Right forelimb (tissue), 1 donor: Measurements from ENCODE around the gene XPO5.
"Not testable (repeated sequence)": the region's sequence is repeated elsewhere in the genome, so short reads cannot be mapped to it uniquely, and the experiment has no call there.

Experiments used
- DNase-seq: peaks from one replicate; pipeline ENCODE4 v3.0.0-alpha.2; 2018

XPO5 gene

GRCh38 chr6:43516697-43517504 is 58.9 kb downstream of the XPO5 start, which contains the start of the genes POLR1C and YIPF3:
POLR1C (plus strand) TSS chr6:43517089; CDS start chr6:43517110, 21 bp downstream.
YIPF3 (minus strand) TSS chr6:43516926; CDS start chr6:43516807, 119 bp downstream.
- DNase-seq, result peak; percentile 97

- DNase-seq, result no peak
Observed at GRCh38 chr6:43516367-43516696, 59.5 kb downstream of the XPO5 start.

GRCh38 chr6:43515808-43516207 is 60.0 kb downstream of the XPO5 start:
- DNase-seq, result no peak

- no peak for DNase-seq
Observed at GRCh38 chr6:43511824-43512415, 63.9 kb downstream of the XPO5 start.

GRCh38 chr6:43510827-43511163 is 65.0 kb downstream of the XPO5 start:
- DNase-seq, result no peak

- peak; percentile 90 for DNase-seq
Observed at GRCh38 chr6:43509984-43510826, 65.6 kb downstream of the XPO5 start, which contains the start of gene LRRC73. LRRC73 (minus strand) TSS chr6:43510346; CDS start chr6:43509785, 561 bp downstream.

- DNase-seq, result no peak
Observed at GRCh38 chr6:43509142-43509983, 66.5 kb downstream of the XPO5 start.

- no peak for DNase-seq
Observed at GRCh38 chr6:43508481-43509141, 67.2 kb downstream of the XPO5 start.

GRCh38 chr6:43506667-43507471 is 69.0 kb downstream of the XPO5 start:
- peak; percentile 85 for DNase-seq

- no peak for DNase-seq
Observed at GRCh38 chr6:43506171-43506570, 69.7 kb downstream of the XPO5 start.

GRCh38 chr6:43505718-43506117 is 70.1 kb downstream of the XPO5 start:
- DNase-seq, result no peak

GRCh38 chr6:43504756-43505593 is 70.9 kb downstream of the XPO5 start:
- DNase-seq, result no peak

- DNase-seq, result no peak
Observed at GRCh38 chr6:43503443-43503842, 72.4 kb downstream of the XPO5 start.

GRCh38 chr6:43502666-43503065 is 73.2 kb downstream of the XPO5 start:
- no peak for DNase-seq

GRCh38 chr6:43500921-43501320 is 74.9 kb downstream of the XPO5 start:
- DNase-seq, result no peak

GRCh38 chr6:43499028-43499815 is 76.6 kb downstream of the XPO5 start:
- DNase-seq, result no peak

GRCh38 chr6:43498291-43498690 is 77.5 kb downstream of the XPO5 start:
- DNase-seq, result not testable (repeated sequence)

GRCh38 chr6:43497689-43498088 is 78.1 kb downstream of the XPO5 start:
- DNase-seq, result no peak

- DNase-seq, result no peak
Observed at GRCh38 chr6:43497129-43497396, 78.8 kb downstream of the XPO5 start.
